Measurements from ENCODE around the gene QPRT.
"Not testable (repeated sequence)": the region's sequence is repeated elsewhere in the genome, so short reads cannot be mapped to it uniquely, and the experiment has no call there.

Gene QPRT

DNA sequence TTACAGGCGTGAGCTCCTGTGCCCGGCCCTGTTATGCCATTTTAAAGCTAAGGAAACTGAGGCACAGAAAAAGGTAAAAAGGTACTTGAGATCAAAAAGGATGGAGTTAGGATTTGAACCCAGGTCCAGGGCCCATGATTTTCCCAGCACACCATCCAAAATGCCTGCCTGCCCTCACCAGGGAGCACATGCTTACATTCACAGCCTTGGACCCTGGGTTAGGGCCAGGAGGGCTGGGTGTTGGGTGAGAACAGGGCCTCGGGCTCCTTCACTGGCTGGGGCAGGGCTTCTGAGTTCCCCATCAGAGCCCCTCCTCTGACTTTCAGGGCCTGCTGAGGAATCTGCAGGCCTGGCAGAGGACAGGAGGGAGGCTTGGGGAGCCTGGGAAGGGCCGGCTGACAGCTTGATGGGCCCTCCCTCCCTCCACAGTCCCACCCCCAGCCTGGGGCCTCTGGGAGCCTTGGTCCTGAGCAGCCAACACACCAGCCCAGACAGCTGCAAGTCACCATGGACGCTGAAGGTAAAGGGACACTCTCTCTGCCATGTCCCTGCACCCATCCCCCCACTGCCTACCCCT lies at the start of gene QPRT:
Gene QPRT (plus strand): TSS at position 490 of the 577 bp plus-strand sequence. CDS start 18 bp downstream, at position 508.
- no peak for DNase-seq

- DNase-seq = not testable (repeated sequence)
Observed at GRCh38 chr16:29629318-29629717, 49.7 kb upstream of the QPRT start.

GRCh38 chr16:29631658-29632057 lies 47.3 kb upstream of the QPRT start:
- DNase-seq = not testable (repeated sequence)

- not testable (repeated sequence) for DNase-seq
Observed at GRCh38 chr16:29635902-29636301, 43.1 kb upstream of the QPRT start.

GRCh38 chr16:29636368-29636767 lies 42.6 kb upstream of the QPRT start:
- DNase-seq = not testable (repeated sequence)

GRCh38 chr16:29638751-29639150 lies 40.2 kb upstream of the QPRT start:
- not testable (repeated sequence) for DNase-seq

GRCh38 chr16:29641561-29641960 lies 37.4 kb upstream of the QPRT start:
- no peak for DNase-seq

- no peak for DNase-seq
Observed at GRCh38 chr16:29643596-29643995, 35.4 kb upstream of the QPRT start.

DNA sequence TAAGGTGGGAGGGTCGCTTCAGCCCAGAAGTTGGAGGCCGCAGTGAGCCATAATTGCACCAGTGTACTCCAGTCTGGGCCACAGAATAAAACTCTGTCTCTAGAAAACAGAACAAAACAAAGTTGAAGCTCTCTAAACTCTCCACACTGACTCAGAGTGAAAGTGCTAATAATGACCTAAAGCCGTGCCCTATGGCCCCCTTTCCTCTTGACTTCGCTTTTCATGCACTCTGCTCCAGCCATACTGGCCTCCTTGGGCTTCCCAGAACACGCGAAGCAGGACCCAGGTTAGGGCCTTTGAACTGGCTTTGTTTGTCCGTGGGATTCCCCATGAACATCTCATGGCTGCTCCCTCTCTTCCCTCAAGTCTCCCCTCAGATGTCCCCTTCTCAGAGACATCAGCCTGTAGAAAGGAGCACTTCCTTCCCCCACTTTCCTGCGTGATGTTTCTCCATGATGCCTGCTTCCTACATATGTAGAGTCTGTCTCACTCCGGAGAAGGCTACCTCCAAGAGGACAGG lies 34.6 kb upstream of the QPRT start:
- DNase-seq = no peak

DNA sequence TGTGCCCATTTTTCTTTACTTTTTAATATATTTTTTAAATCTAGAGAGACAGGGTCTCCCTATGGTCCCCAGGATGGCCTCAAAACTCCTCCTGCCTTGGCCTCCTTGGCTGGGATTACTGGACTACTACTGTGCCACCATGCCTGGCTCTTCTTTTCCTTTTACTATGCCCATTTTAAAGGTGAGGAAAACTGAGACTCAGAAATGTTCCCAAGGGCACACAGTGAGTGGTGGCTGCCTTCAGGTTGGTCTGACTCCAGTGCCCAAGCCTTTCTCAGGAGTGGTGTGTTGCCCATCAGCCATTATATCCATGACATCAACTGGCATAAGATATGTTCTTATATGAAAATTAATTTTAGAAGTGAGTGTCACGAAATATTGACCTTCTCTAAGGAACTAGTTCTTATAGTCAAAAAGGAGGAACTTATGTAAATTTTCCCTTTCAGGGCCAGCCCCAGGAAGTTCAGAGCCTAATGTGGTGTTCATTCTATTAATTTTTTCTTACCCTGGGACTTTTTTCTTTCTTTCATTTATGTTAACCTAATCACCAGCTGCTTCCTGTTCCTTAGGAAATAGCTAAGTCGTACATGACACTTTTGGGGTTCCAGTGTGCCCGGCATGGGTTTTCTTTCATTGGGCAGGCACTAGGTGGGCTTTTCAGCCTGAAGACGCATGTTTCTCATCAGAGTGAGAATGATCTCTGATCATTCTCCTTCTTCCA lies 33.8 kb upstream of the QPRT start:
- no peak for DNase-seq

DNA sequence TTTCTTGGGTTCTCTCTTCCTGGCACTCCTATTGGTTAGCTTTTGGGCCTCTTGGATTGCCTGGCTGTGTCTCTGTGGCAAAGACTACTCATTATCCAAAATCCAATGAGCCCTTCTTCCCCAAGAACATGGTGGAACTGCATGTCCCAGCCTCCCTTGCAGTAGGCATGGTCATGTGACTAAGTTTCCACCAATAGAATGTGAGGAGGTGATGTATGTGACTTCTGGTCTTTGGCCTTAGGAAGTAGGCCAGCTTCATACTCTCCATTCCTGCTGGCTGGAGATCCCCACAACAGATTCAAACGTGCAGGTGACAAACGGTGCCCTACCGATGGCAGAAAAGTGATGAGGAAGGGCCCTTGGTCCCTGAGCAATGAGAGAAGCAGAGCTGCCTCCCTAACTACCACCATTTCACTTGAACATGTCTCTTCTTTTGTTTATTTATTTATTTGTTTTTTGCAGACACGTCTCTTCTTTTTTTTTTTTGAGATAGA lies 33.2 kb upstream of the QPRT start:
- no peak for DNase-seq

DNA sequence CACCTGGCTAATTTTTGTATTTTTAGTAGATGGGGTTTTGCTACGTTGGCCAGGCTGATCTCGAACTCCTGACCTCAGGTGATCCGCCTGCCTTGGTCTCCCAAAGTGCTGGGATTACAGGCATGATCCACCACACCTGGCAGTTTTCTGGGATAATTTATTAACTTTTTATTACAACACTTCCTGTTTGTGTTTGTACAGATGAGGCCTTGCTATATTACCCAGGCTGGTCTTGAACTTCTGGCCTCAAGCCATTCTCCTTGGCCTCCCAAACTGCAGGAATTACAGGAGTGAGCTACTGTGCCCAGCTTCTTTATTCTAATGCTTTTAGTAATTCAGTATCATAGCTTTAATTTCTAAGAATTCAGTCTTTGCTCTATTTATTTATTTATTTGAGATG lies 32.0 kb upstream of the QPRT start:
- DNase-seq = no peak

- DNase-seq = peak; percentile 28
Observed at GRCh38 chr16:29649588-29650494, 29.1 kb upstream of the QPRT start.

GRCh38 chr16:29650771-29651170 lies 28.2 kb upstream of the QPRT start:
- DNase-seq = no peak

- no peak for DNase-seq
Observed at GRCh38 chr16:29651774-29652349, 27.1 kb upstream of the QPRT start.

- DNase-seq = no peak
Observed at GRCh38 chr16:29653471-29653870, 25.5 kb upstream of the QPRT start.

DNA sequence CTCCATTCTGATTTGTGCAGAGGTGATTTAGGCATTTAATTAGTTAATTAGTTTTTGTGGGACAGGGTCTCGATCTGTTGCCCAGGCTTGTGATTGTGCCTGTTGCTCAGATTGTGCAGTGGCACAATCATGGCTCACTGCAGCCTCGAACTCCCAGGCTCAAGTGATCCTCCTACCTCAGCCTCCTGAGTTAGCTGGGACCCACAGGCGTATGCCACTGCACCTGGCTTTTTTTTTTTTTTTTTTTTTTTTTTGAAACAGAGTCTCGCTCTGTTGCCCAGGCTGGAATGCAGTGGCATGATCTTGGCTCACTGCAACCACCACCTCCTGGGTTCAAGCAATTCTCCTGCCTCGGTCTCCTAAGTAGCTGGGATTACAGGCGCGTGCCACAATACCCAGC lies 25.1 kb upstream of the QPRT start:
- not testable (repeated sequence) for DNase-seq

GRCh38 chr16:29656688-29657523 lies 22.1 kb upstream of the QPRT start:
- no peak for DNase-seq

GRCh38 chr16:29658705-29659104 lies 20.3 kb upstream of the QPRT start:
- DNase-seq = no peak

DNA sequence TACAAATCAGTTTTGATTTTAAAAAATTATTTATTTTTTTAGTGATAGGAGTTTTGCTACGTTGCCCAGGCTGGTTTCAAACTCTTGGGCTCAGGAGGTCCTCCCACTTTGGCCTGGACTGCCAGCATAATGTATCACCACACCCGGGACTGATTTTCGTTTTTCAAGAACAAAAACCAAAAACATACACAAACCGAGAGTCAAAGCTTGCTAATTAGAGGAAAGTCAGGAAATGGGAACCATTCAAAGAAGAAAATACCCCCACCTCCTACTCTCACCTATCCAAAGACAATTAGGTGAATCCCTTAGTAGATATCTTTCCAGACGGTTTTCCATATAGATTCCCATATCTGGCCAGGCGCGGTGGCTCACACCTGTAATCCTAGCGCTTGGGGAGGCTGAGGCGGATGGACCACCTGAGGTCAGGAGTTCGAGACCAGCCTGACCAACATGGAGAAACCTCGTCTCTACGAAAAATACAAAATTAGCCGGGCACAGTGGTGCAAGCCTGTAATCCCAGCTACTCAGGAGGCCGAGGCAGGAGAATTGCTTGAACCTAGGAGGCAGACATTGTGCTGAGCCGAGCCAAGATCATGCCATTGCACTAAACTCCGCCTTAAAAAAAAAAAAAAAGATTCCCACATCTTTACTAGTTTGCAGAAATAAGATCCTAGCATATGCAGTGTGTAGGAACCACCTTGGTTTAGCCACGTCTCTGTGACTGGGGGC lies 16.8 kb upstream of the QPRT start:
- no peak for DNase-seq

DNA sequence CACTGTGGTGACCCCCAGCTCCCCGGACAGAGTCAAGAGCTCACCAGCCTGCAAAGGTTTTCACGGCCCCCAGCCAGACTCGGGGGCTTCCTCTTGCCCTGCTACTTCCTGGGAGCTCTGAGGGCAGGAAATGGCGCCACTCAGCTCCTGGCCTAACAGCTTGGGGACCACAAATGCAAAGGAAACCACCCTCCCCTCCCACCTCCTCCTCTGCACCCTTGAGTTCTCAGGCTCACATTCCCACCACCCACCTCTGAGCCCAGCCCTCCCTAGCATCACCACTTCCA lies 16.3 kb upstream of the QPRT start:
- DNase-seq = no peak

All from DMS79 treated with DMSO at 0.1 percent for 48 hours (cell line).